Measurements from ENCODE around the gene EFNA3.

EFNA3 gene

DNA sequence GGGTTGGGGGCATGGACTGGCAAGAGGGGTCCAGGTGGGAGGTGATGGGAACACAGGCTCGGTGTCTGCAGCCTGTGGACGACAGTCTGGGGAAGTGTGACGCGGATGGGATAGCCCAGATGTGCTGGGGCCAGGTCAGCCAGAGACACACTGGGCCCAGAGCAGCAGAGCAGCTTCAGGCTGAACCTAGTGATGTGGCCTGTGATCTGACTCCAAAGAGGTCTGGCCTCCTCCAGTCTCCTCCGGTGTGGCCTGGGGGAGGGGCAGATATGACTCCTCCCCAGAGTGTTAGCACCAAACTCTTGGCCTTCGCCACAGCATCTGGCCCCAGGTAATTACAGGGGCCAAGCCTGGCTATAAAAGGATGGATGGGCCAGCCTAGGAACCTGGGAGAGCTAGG lies 13.5 kb downstream of the EFNA3 start:
- Histone ChIP-seq H3K4me3 (ENCODE audit: insufficient read depth, low read length, poor library complexity, severe bottlenecking) (no peak overlapping the region), H3K9me2 (replicated peaks; ENCODE audit: insufficient read depth, low read length) (no peaks in the 10 kb centered on the region), H3K27ac (ENCODE audit: low read depth, low read length) (no peak overlapping the region), H3K36me3 (ENCODE audit: low read length) (no peaks in the 10 kb centered on the region), H3K79me2 (ENCODE audit: insufficient read depth, low read length) (no peaks in the 10 kb centered on the region), H3F3A (ENCODE audit: insufficient read depth) (no peaks in the 10 kb centered on the region), H3K9ac (ENCODE audit: low read length) (no peak overlapping the region), H4K20me1 (ENCODE audit: low read depth, low read length) (no peaks in the 10 kb centered on the region), H2AFZ (ENCODE audit: low read depth, low read length, severe bottlenecking) (no peak overlapping the region), H3K9me3 (ENCODE audit: insufficient read depth, low read length) (no peaks in the 10 kb centered on the region), H3K4me2 (ENCODE audit: low read depth, low read length, poor library complexity, severe bottlenecking) (no peak overlapping the region), H3K27me3 (ENCODE audit: low read length) (no peaks in the 10 kb centered on the region)
- no peak for TF ChIP-seq EZH2phosphoT487 (conservative IDR thresholded peaks at IDR 0.05; ENCODE audit: low read length)
- TF ChIP-seq, protein P1, sequence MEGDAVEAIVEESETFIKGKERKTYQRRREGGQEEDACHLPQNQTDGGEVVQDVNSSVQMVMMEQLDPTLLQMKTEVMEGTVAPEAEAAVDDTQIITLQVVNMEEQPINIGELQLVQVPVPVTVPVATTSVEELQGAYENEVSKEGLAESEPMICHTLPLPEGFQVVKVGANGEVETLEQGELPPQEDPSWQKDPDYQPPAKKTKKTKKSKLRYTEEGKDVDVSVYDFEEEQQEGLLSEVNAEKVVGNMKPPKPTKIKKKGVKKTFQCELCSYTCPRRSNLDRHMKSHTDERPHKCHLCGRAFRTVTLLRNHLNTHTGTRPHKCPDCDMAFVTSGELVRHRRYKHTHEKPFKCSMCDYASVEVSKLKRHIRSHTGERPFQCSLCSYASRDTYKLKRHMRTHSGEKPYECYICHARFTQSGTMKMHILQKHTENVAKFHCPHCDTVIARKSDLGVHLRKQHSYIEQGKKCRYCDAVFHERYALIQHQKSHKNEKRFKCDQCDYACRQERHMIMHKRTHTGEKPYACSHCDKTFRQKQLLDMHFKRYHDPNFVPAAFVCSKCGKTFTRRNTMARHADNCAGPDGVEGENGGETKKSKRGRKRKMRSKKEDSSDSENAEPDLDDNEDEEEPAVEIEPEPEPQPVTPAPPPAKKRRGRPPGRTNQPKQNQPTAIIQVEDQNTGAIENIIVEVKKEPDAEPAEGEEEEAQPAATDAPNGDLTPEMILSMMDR (IDR thresholded peaks at IDR 0.05; ENCODE audit: insufficient read depth, low read length, poor library complexity, severe bottlenecking) = no peak

DNA sequence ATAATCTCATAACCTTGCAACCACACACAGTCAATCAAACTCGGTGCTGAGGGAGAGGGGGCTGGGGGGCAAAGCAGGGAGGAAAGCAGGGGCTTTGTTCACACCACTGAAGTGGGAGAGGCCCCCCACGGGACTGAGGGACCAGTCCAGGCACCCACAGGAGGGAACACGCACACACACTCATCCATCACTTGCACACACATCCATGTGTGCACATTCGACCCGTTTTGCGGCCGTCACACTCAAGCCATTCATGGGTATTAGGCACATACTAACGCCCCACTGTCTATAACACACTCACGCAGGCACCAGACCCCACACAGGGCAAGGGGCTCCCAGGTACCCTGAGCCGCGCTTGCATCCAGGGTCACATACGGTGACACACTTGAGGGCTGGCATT lies 14.0 kb downstream of the EFNA3 start:
- no peaks in the 10 kb centered on the region for H4K20me1 ChIP-seq (ENCODE audit: low read depth, low read length)
- no peaks in the 10 kb centered on the region for H3K9me3 ChIP-seq (ENCODE audit: insufficient read depth, low read length)
- no peaks in the 10 kb centered on the region for H3K36me3 ChIP-seq (ENCODE audit: low read length)
- H3K79me2 ChIP-seq (ENCODE audit: insufficient read depth, low read length) = no peaks in the 10 kb centered on the region
- no peak overlapping the region for H3K4me2 ChIP-seq (ENCODE audit: low read depth, low read length, poor library complexity, severe bottlenecking)
- no peaks in the 10 kb centered on the region for H3K9me2 ChIP-seq (replicated peaks; ENCODE audit: insufficient read depth, low read length)
- no peak for TF ChIP-seq EZH2phosphoT487 (conservative IDR thresholded peaks at IDR 0.05; ENCODE audit: low read length)
- TF ChIP-seq, protein P1 (IDR thresholded peaks at IDR 0.05; ENCODE audit: insufficient read depth, low read length, poor library complexity, severe bottlenecking) = no peak
- no peak overlapping the region for H3K9ac ChIP-seq (ENCODE audit: low read length)
- H3K27me3 ChIP-seq (ENCODE audit: low read length) = no peaks in the 10 kb centered on the region
- no peak overlapping the region for H3K4me3 ChIP-seq (ENCODE audit: insufficient read depth, low read length, poor library complexity, severe bottlenecking)
- no peaks in the 10 kb centered on the region for H3F3A ChIP-seq (ENCODE audit: insufficient read depth)
- no peak overlapping the region for H2AFZ ChIP-seq (ENCODE audit: low read depth, low read length, severe bottlenecking)
- H3K27ac ChIP-seq (ENCODE audit: low read depth, low read length) = no peak overlapping the region

DNA sequence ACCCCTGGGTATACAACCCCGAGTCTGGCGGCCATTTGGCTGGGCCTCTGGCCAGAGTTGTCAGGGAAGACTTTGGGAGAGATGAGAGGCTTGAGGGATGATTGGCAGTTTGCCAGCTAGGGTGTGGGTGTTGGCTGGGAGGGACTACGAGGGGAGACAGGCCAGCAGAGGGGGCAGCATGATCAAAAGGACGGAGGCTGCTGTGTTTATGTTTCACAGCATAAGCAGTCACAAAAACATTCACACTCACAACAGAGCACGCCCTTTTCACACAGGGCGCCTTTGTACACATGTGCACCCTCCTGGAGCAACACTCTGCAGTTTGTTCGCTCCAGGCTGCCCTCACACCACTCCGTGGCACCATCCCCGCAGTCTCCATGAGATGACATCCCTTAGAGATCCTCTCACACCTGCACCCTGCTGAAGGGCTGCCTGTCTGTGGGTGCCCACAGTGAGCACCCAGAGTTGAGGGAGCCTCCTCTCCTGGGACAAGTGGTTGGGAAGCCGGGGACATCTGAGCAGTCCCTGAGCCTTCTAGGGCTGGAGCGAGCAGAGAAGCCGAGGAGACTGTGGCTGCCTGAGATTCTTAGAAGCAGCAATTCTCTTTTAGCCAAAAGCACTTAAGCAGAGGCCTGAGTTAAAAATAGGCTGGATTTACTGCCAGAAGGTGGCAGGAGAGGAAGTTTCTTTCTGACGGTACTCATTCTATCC lies 15.4 kb downstream of the EFNA3 start:
- no peak overlapping the region for H3K27ac ChIP-seq (ENCODE audit: low read depth, low read length)
- no peak overlapping the region for H3K4me3 ChIP-seq (ENCODE audit: insufficient read depth, low read length, poor library complexity, severe bottlenecking)
- no peaks in the 10 kb centered on the region for H3K36me3 ChIP-seq (ENCODE audit: low read length)
- no peaks in the 10 kb centered on the region for H3K9me2 ChIP-seq (replicated peaks; ENCODE audit: insufficient read depth, low read length)
- H3F3A ChIP-seq (ENCODE audit: insufficient read depth) = no peaks in the 10 kb centered on the region
- H3K27me3 ChIP-seq (ENCODE audit: low read length) = no peaks in the 10 kb centered on the region
- H3K9ac ChIP-seq (ENCODE audit: low read length) = no peak overlapping the region
- H4K20me1 ChIP-seq (ENCODE audit: low read depth, low read length) = no peaks in the 10 kb centered on the region
- H2AFZ ChIP-seq (ENCODE audit: low read depth, low read length, severe bottlenecking) = no peak overlapping the region
- no peaks in the 10 kb centered on the region for H3K9me3 ChIP-seq (ENCODE audit: insufficient read depth, low read length)
- H3K79me2 ChIP-seq (ENCODE audit: insufficient read depth, low read length) = no peaks in the 10 kb centered on the region
- H3K4me2 ChIP-seq (ENCODE audit: low read depth, low read length, poor library complexity, severe bottlenecking) = no peak overlapping the region
- no peak for TF ChIP-seq EZH2phosphoT487 (conservative IDR thresholded peaks at IDR 0.05; ENCODE audit: low read length)
- TF ChIP-seq, protein P1 (IDR thresholded peaks at IDR 0.05; ENCODE audit: insufficient read depth, low read length, poor library complexity, severe bottlenecking) = no peak

Measured in SU-DHL-6 (cell line).